Activated CD8-positive, alpha-beta memory T cell treated with anti-CD3 and anti-CD28 coated beads for 4 hours (primary cell): ENCODE results near the gene SLC9A8.
"Not testable (repeated sequence)": the region's sequence is repeated elsewhere in the genome, so short reads cannot be mapped to it uniquely, and the experiment has no call there.

Source experiments
- DNase-seq, 2 donors: peaks; one replicate each; pipeline ENCODE4 v3.0.0-alpha.2; 2020; ENCODE audit warnings: low read depth in 2 of 2

The SLC9A8 gene

GRCh38 chr20:49850463-49851230 is 38.0 kb downstream of the SLC9A8 start:
- no peak for DNase-seq

- no peak for DNase-seq
These were observed 38.6 kb downstream of the SLC9A8 start for GRCh38 chr20:49851231-49851705.

GRCh38 chr20:49851991-49852390 is 39.4 kb downstream of the SLC9A8 start:
- no peak for DNase-seq

GRCh38 chr20:49852522-49853080 is 40.0 kb downstream of the SLC9A8 start:
- no peak for DNase-seq

GRCh38 chr20:49853640-49854039 is 41.0 kb downstream of the SLC9A8 start:
- no peak for DNase-seq

- DNase-seq = no peak
These were observed 41.7 kb downstream of the SLC9A8 start for GRCh38 chr20:49854190-49854875.

- no peak for DNase-seq
These were observed 44.3 kb downstream of the SLC9A8 start for GRCh38 chr20:49856904-49857303.

- DNase-seq = no peak
These were observed 45.5 kb downstream of the SLC9A8 start for GRCh38 chr20:49858076-49858585.

GRCh38 chr20:49859011-49859410 is 46.4 kb downstream of the SLC9A8 start:
- DNase-seq = no peak

GRCh38 chr20:49859807-49860206 is 47.2 kb downstream of the SLC9A8 start:
- no peak for DNase-seq

GRCh38 chr20:49861232-49861631 is 48.6 kb downstream of the SLC9A8 start:
- not testable (repeated sequence) for DNase-seq

GRCh38 chr20:49862607-49863200 is 50.1 kb downstream of the SLC9A8 start:
- no peak for DNase-seq

GRCh38 chr20:49863666-49864065 is 51.0 kb downstream of the SLC9A8 start:
- DNase-seq = no peak

- no peak for DNase-seq
These were observed 52.9 kb downstream of the SLC9A8 start for GRCh38 chr20:49865559-49865958.

GRCh38 chr20:49866051-49866450 is 53.4 kb downstream of the SLC9A8 start:
- DNase-seq = no peak

GRCh38 chr20:49867453-49868215 is 55.0 kb downstream of the SLC9A8 start:
- DNase-seq = no peak

GRCh38 chr20:49868538-49868937 is 55.9 kb downstream of the SLC9A8 start:
- DNase-seq = no peak

GRCh38 chr20:49868964-49869363 is 56.3 kb downstream of the SLC9A8 start:
- no peak for DNase-seq

GRCh38 chr20:49870261-49870660 is 57.6 kb downstream of the SLC9A8 start:
- DNase-seq = no peak

- no peak for DNase-seq
These were observed 58.8 kb downstream of the SLC9A8 start for GRCh38 chr20:49871391-49871948.

GRCh38 chr20:49872056-49872455 is 59.4 kb downstream of the SLC9A8 start:
- no peak for DNase-seq
